Caco-2 (cell line): ENCODE results near the gene CEP120. TPM values are rescaled to one million over a fixed set of nuclear protein-coding genes. Genes with fewer than 3 reads are reported as not detected.

ENCODE experiments used
- BruUV-seq: library from RNA; stranded (reverse); fragments of 400-500 nt; replicated peaks from 2 replicates; lab custom pipeline; 2021; lab: Mats Ljungman, UMichigan
- CTCF ChIA-PET: fragments of 300-600 bp; sonication (Branson Sonifier 250); formaldehyde crosslinking; loops from one replicate; lab custom pipeline; 2022; ENCODE audit warnings: antibody characterized with exemption; lab: Charles Lee
- POLR2A ChIA-PET: fragments of 300-600 bp; sonication (Branson Sonifier 250); formaldehyde crosslinking; loops from one replicate; lab custom pipeline; 2022; ENCODE audit warnings: antibody characterized with exemption; lab: Charles Lee
- DNase-seq, 2 experiments: peaks; one replicate each; pipeline versions ENCODE4 v3.0.0 to v3.0.0-alpha.2; 2020 to 2022
- H3K27me3 ChIP-seq: replicated peaks from 2 replicates; pipeline ENCODE4 v1.6.0; 2011; ENCODE audit warnings: low read length; ENCODE audit not compliant: control insufficient read depth, insufficient read depth
- H3K36me3 ChIP-seq: 2 replicates; pipeline ENCODE4 v1.5.1; 2011; ENCODE audit warnings: low read length; ENCODE audit not compliant: control insufficient read depth, insufficient read depth
- H3K4me1 ChIP-seq: fragments of 250-450 bp; sonication (Bioruptor Pico); 2 replicates; pipeline ENCODE4 v1.5.1; 2020; ENCODE audit warnings: mild to moderate bottlenecking
- H3K4me3 ChIP-seq: 2 replicates; pipeline ENCODE4 v1.5.1; 2011; ENCODE audit warnings: low read depth, mild to moderate bottlenecking, control low read depth, low read length
- H3K9me3 ChIP-seq: fragments of 250-450 bp; sonication (Bioruptor Pico); 2 replicates; pipeline ENCODE4 v1.5.1; 2020; ENCODE audit warnings: mild to moderate bottlenecking, moderate library complexity
- H3K27ac Mint-ChIP-seq: one replicate; pipeline ENCODE4 v1.8.0; 2022; ENCODE audit warnings: mixed read lengths; ENCODE audit not compliant: unreplicated experiment
- H3K27me3 Mint-ChIP-seq: one replicate; pipeline ENCODE4 v1.8.0; 2022; ENCODE audit warnings: mixed read lengths; ENCODE audit not compliant: insufficient read depth, unreplicated experiment
- H3K36me3 Mint-ChIP-seq: one replicate; pipeline ENCODE4 v1.8.0; 2022; ENCODE audit warnings: mild to moderate bottlenecking, mixed read lengths; ENCODE audit not compliant: insufficient read depth, unreplicated experiment
- H3K4me1 Mint-ChIP-seq: one replicate; pipeline ENCODE4 v1.8.0; 2022; ENCODE audit warnings: low read depth, mixed read lengths; ENCODE audit not compliant: unreplicated experiment
- H3K4me3 Mint-ChIP-seq: one replicate; pipeline ENCODE4 v1.8.0; 2022; ENCODE audit warnings: mild to moderate bottlenecking, moderate library complexity, mixed read lengths; ENCODE audit not compliant: unreplicated experiment
- H3K9me3 Mint-ChIP-seq: one replicate; pipeline ENCODE4 v1.8.0; 2022; ENCODE audit warnings: mixed read lengths; ENCODE audit not compliant: unreplicated experiment
- CTCF ChIP-seq, 2 experiments: fragments of 200-600 bp in 1 of 2; IDR thresholded peaks; 1 replicate in 1 of 2; 2 replicates in 1 of 2; pipeline versions ENCODE4 v1.5.1 to v1.8.0; 2011 to 2022; ENCODE audit warnings: antibody characterized with exemption in 1 of 2, control low read depth in 1 of 2, inconsistent platforms in 1 of 2, low read depth in 1 of 2, low read length in 1 of 2, mild to moderate bottlenecking in 1 of 2, moderate library complexity in 1 of 2; ENCODE audit not compliant: insufficient read depth in 1 of 2, severe bottlenecking in 1 of 2, unreplicated experiment in 1 of 2
- intact Hi-C: fragments of 100-400 bp; cut with micrococcal nuclease; formaldehyde crosslinking; loops from one replicate; pipeline ENCODE4 v1.10.0; 2022; ENCODE audit not compliant: unreplicated experiment
- total RNA-seq: library from RNA; stranded (reverse); gene quantifications from 2 replicates; pipeline ENCODE4 v1.2.3, GENCODE V29; 2022

Gene CEP120
- total RNA-seq, 1 experiment from 2014 or later, result 25.8 TPM

- Mint-ChIP-seq H3K4me3 (no peak overlapping the region), H3K4me1 (no peaks in the 10 kb centered on the region), H3K27ac (no peak overlapping the region), H3K36me3 (no peaks in the 10 kb centered on the region), H3K27me3 (no peaks in the 10 kb centered on the region), H3K9me3 (no peaks in the 10 kb centered on the region)
- Histone ChIP-seq H3K4me1 (no peaks in the 10 kb centered on the region), H3K36me3 (no peaks in the 10 kb centered on the region), H3K9me3 (no peaks in the 10 kb centered on the region), H3K27me3 (no peaks in the 10 kb centered on the region), H3K4me3 (no peak overlapping the region)
- ChIA-PET POLR2A (no interaction called here), CTCF (no interaction called here)
- DNase-seq, result no peak
- BruUV-seq, result no TSS peak
- no peak for TF ChIP-seq CTCF (IDR thresholded peaks at IDR 0.05; ENCODE audit: insufficient read depth in 1 of 2, low read depth in 1 of 2, low read length in 1 of 2, severe bottlenecking in 1 of 2, unreplicated experiment in 1 of 2)
- intact Hi-C loops, result no loop called here
Measured at GRCh38 chr5:123448743-123449142, 25.5 kb upstream of the CEP120 start.

- H3K36me3 ChIP-seq, result no peaks in the 10 kb centered on the region
- no peaks in the 10 kb centered on the region for H3K27me3 ChIP-seq
- Mint-ChIP-seq H3K9me3 (no peaks in the 10 kb centered on the region), H3K27ac (no peak overlapping the region), H3K4me3 (no peak overlapping the region), H3K27me3 (no peaks in the 10 kb centered on the region), H3K36me3 (no peaks in the 10 kb centered on the region), H3K4me1 (no peaks in the 10 kb centered on the region)
- no peaks in the 10 kb centered on the region for H3K4me1 ChIP-seq
- no peak for TF ChIP-seq CTCF (IDR thresholded peaks at IDR 0.05; ENCODE audit: insufficient read depth in 1 of 2, low read depth in 1 of 2, low read length in 1 of 2, severe bottlenecking in 1 of 2, unreplicated experiment in 1 of 2)
- intact Hi-C loops, result no loop called here
- ChIA-PET POLR2A (no interaction called here), CTCF (no interaction called here)
- H3K9me3 ChIP-seq, result no peaks in the 10 kb centered on the region
- DNase-seq, result no peak
- BruUV-seq, result no TSS peak
- no peak overlapping the region for H3K4me3 ChIP-seq
Measured at GRCh38 chr5:123448017-123448617, 24.9 kb upstream of the CEP120 start.

- Histone ChIP-seq H3K4me1 (no peaks in the 10 kb centered on the region), H3K36me3 (no peaks in the 10 kb centered on the region), H3K4me3 (no peak overlapping the region), H3K9me3 (no peaks in the 10 kb centered on the region), H3K27me3 (no peaks in the 10 kb centered on the region)
- H3K27ac Mint-ChIP-seq, result no peak overlapping the region
- TF ChIP-seq CTCF (IDR thresholded peaks at IDR 0.05; ENCODE audit: insufficient read depth in 1 of 2, low read depth in 1 of 2, low read length in 1 of 2, severe bottlenecking in 1 of 2, unreplicated experiment in 1 of 2), result no peak
- ChIA-PET POLR2A (no interaction called here), CTCF (no interaction called here)
- H3K4me1 Mint-ChIP-seq, result no peaks in the 10 kb centered on the region
- no peaks in the 10 kb centered on the region for H3K9me3 Mint-ChIP-seq
- no peak for DNase-seq
- H3K36me3 Mint-ChIP-seq, result no peaks in the 10 kb centered on the region
- intact Hi-C loops, result no loop called here
- no peaks in the 10 kb centered on the region for H3K27me3 Mint-ChIP-seq
- no peak overlapping the region for H3K4me3 Mint-ChIP-seq
- no TSS peak for BruUV-seq
Measured at GRCh38 chr5:123444016-123444415, 20.8 kb upstream of the CEP120 start.
